Measurements from ENCODE around the gene CCDC124. TPM values are rescaled to one million over a fixed set of nuclear protein-coding genes. Genes with fewer than 3 reads are reported as not detected.

The CCDC124 gene
- polyA plus RNA-seq, 3 donors = 29.7 to 66.3 (median 29.7) TPM

- Histone ChIP-seq H3K9ac (ENCODE audit: insufficient read depth, low read length, poor library complexity, severe bottlenecking) (no peak overlapping the region), H3K27me3 (ENCODE audit: control insufficient read depth in 2 of 2, insufficient read depth in 2 of 2, low read length in 2 of 2) (no peaks in the 10 kb centered on the region), H3K4me3 (replicated peaks in 1 of 3; ENCODE audit: low read depth in 2 of 3, low read length in 3 of 3) (no peak overlapping the region), H3K36me3 (replicated peaks in 1 of 2; ENCODE audit: control insufficient read depth in 1 of 2, insufficient read depth in 2 of 2, low read length in 2 of 2) (no peaks in the 10 kb centered on the region), H3K9me3 (replicated peaks in 1 of 2; ENCODE audit: control insufficient read depth in 1 of 2, insufficient read depth in 1 of 2, low read length in 2 of 2) (no peaks in the 10 kb centered on the region), H2AFZ (ENCODE audit: insufficient read depth, low read depth, low read length, poor library complexity, severe bottlenecking) (no peak overlapping the region), H3K27ac (ENCODE audit: low read depth in 1 of 2, low read length in 2 of 2) (no peak overlapping the region), H3K4me1 (ENCODE audit: control insufficient read depth in 1 of 2, insufficient read depth in 2 of 2, low read length in 2 of 2) (peaks cover 0 to 4% of the 10 kb centered on the region in 2 donors), H3K79me2 (ENCODE audit: insufficient read depth, low read length) (no peaks in the 10 kb centered on the region), H4K20me1 (ENCODE audit: insufficient read depth, low read length) (no peaks in the 10 kb centered on the region), H3K4me2 (replicated peaks; ENCODE audit: extremely low read depth, low read length, poor library complexity, severe bottlenecking) (no peak overlapping the region)
- Mint-ChIP-seq H3K27me3 (ENCODE audit: low read depth in 3 of 3) (peaks cover 4 to 17% (median 11%) of the 10 kb centered on the region in 3 donors), H3K27ac (no peak overlapping the region), H3K9me3 (peaks cover 0 to 4% (median 0%) of the 10 kb centered on the region in 7 donors), H3K36me3 (no peaks in the 10 kb centered on the region), H3K4me1 (peaks cover 6% of the 10 kb centered on the region), H3K4me3 (no peak overlapping the region)
- TF ChIP-seq, protein P1, sequence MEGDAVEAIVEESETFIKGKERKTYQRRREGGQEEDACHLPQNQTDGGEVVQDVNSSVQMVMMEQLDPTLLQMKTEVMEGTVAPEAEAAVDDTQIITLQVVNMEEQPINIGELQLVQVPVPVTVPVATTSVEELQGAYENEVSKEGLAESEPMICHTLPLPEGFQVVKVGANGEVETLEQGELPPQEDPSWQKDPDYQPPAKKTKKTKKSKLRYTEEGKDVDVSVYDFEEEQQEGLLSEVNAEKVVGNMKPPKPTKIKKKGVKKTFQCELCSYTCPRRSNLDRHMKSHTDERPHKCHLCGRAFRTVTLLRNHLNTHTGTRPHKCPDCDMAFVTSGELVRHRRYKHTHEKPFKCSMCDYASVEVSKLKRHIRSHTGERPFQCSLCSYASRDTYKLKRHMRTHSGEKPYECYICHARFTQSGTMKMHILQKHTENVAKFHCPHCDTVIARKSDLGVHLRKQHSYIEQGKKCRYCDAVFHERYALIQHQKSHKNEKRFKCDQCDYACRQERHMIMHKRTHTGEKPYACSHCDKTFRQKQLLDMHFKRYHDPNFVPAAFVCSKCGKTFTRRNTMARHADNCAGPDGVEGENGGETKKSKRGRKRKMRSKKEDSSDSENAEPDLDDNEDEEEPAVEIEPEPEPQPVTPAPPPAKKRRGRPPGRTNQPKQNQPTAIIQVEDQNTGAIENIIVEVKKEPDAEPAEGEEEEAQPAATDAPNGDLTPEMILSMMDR (IDR thresholded peaks at IDR 0.05) = no peak
- WGBS (ENCODE audit: insufficient coverage) = 100% methylated on average over 1 of the region's 27 CpGs
- intact Hi-C loops (cut with micrococcal nuclease) = no loop called here
- no peak for DNase-seq
Observed at GRCh38 chr19:17993076-17993813, 60.4 kb downstream of the CCDC124 start.

Small RNA genes within 50 kb of the gene (small RNA-seq; reads per million reads assigned to genes)
- gene RNA5SP468 (ENCODE audit: insufficient read length, low read depth) = not detected

Other genes starting within 250 kb of the CCDC124 start
- gene UNC13A, start 244.7 kb upstream of the CCDC124 start, polyA plus RNA-seq = under 1 TPM in 1 of 3 donors, not detected in 2; 0.01 TPM
- gene MAP1S, start 213.5 kb upstream of the CCDC124 start, polyA plus RNA-seq = 10 to 100 TPM; 24.5 to 28.3 (median 27.5) TPM
- 10 to 100 TPM; 11.4 to 32.0 (median 13.4) TPM for gene FCHO1, start 181.5 kb upstream of the CCDC124 start, polyA plus RNA-seq
- gene B3GNT3, start 137.9 kb upstream of the CCDC124 start, polyA plus RNA-seq = not detected
- 1 to 10 TPM in 1 of 3 donors, under 1 TPM in 2; 0.25 to 1.7 (median 0.64) TPM for gene INSL3, start 111.5 kb upstream of the CCDC124 start, polyA plus RNA-seq
- 10 to 100 TPM; 13.8 to 44.6 (median 34.0) TPM for gene JAK3, start 85.0 kb upstream of the CCDC124 start, polyA plus RNA-seq
- gene RPL18A, start 73.1 kb upstream of the CCDC124 start, polyA plus RNA-seq = 1,000 to 10,000 TPM; 1,189 to 1,285 (median 1,268) TPM
- gene SLC5A5, start 61.1 kb upstream of the CCDC124 start, polyA plus RNA-seq = under 1 TPM in 1 of 3 donors, not detected in 2; 0.03 TPM
- gene KCNN1, start 34.1 kb downstream of the CCDC124 start, polyA plus RNA-seq = not detected
- gene ARRDC2, start 75.2 kb downstream of the CCDC124 start, polyA plus RNA-seq = 10 to 100 TPM; 13.8 to 99.8 (median 23.9) TPM
- gene IL12RB1, start 153.9 kb downstream of the CCDC124 start, polyA plus RNA-seq = 10 to 100 TPM in 1 of 3 donors, 1 to 10 TPM in 2; 7.8 to 17.5 (median 7.9) TPM
- gene MAST3, start 164.8 kb downstream of the CCDC124 start, polyA plus RNA-seq = 10 to 100 TPM in 2 of 3 donors, 1 to 10 TPM in 1; 6.8 to 34.0 (median 12.4) TPM
- 1 to 10 TPM in 2 of 3 donors, under 1 TPM in 1; 0.99 to 7.7 (median 2.0) TPM for gene PIK3R2, start 220.1 kb downstream of the CCDC124 start, polyA plus RNA-seq
- gene IFI30, start 240.8 kb downstream of the CCDC124 start, polyA plus RNA-seq = 1,000 to 10,000 TPM; 3,608 to 6,022 (median 4,550) TPM

Measured in CD14-positive monocyte (primary cell).